B cell (primary cell): Measurements from ENCODE around the gene THSD7B. TPM values are rescaled to one million over a fixed set of nuclear protein-coding genes. Genes with fewer than 3 reads are reported as not detected.

Experiments
- ATAC-seq: fragments of 200-7000 bp; cut with Tn5 transposase; one replicate; pipeline ENCODE4 v1.10.0; 2021; ENCODE audit warnings: low read depth, mild to moderate bottlenecking, moderate number of reproducible peaks, moderate library complexity
- CTCF ChIA-PET: fragments of 350-600 bp; sonication (Branson Sonifier 250); formaldehyde crosslinking; loops from one replicate; lab custom pipeline; 2021; ENCODE audit warnings: antibody characterized with exemption, inconsistent platforms; lab: Charles Lee
- POLR2A ChIA-PET: fragments of 350-600 bp; sonication (Branson Sonifier 250); formaldehyde crosslinking; loops from one replicate; lab custom pipeline; 2021; ENCODE audit warnings: antibody characterized with exemption; lab: Charles Lee
- DNase-seq: peaks from one replicate; pipeline ENCODE4 v3.0.0; 2013
- H2AFZ ChIP-seq: 2 replicates; pipeline ENCODE4 v1.6.1; 2012; ENCODE audit warnings: mild to moderate bottlenecking, low read depth, low read length; ENCODE audit not compliant: insufficient read depth, poor library complexity, severe bottlenecking
- H3K27ac ChIP-seq, 2 donors: 1 replicate in 1 of 2; 2 replicates in 1 of 2; pipeline ENCODE4 v1.5.1; 2012 to 2013; ENCODE audit warnings: low read length in 2 of 2, mild to moderate bottlenecking in 2 of 2, moderate library complexity in 1 of 2
- H3K27me3 ChIP-seq, 4 experiments: fragments of 200-600 bp in 1 of 4; sonication (generic) in 1 of 4; replicated peaks in 1 of 4; 1 replicate in 2 of 4; 2 replicates in 2 of 4; pipeline versions ENCODE4 v1.6.1 to v1.7.0; 2013 to 2016; ENCODE audit warnings: low read length in 3 of 4, mild to moderate bottlenecking in 2 of 4, mixed read lengths in 1 of 4, moderate library complexity in 1 of 4; ENCODE audit not compliant: insufficient read depth in 4 of 4, control insufficient read depth in 3 of 4; ENCODE audit errors: control extremely low read depth in 1 of 4
- H3K36me3 ChIP-seq, 2 experiments: replicated peaks in 1 of 2; 1 replicate in 1 of 2; 2 replicates in 1 of 2; pipeline versions ENCODE4 v1.6.1 to v1.7.1; 2013; ENCODE audit warnings: low read length in 1 of 2; ENCODE audit not compliant: insufficient read depth in 2 of 2, control insufficient read depth in 1 of 2; ENCODE audit errors: control extremely low read depth in 1 of 2, extremely low read depth in 1 of 2
- H3K4me1 ChIP-seq, 2 donors: fragments of 200-600 bp in 1 of 2; sonication (generic) in 1 of 2; 1 replicate in 1 of 2; 2 replicates in 1 of 2; pipeline versions ENCODE4 v1.5.1 to v1.6.1; 2013 to 2017; ENCODE audit warnings: low read length in 2 of 2; ENCODE audit not compliant: control insufficient read depth in 2 of 2, insufficient read depth in 2 of 2
- H3K4me2 ChIP-seq: replicated peaks from 2 replicates; pipeline ENCODE3; 2012; ENCODE audit warnings: mild to moderate bottlenecking, low read depth, low read length; ENCODE audit not compliant: poor library complexity, severe bottlenecking
- H3K4me3 ChIP-seq, 5 experiments: fragments of 200-600 bp in 1 of 5; sonication (generic) in 1 of 5; 1 replicate in 3 of 5; 2 replicates in 2 of 5; pipeline versions ENCODE4 v1.5.1 to v1.7.0; 2011 to 2016; ENCODE audit warnings: low read length in 4 of 5, mild to moderate bottlenecking in 4 of 5, low read depth in 2 of 5, control low read depth in 1 of 5, moderate library complexity in 1 of 5; ENCODE audit not compliant: insufficient read depth in 1 of 5; ENCODE audit errors: control extremely low read depth in 1 of 5, extremely low read depth in 1 of 5
- H3K79me2 ChIP-seq: fragments of 200-600 bp; sonication (generic); one replicate; pipeline ENCODE4 v1.6.0; 2016; ENCODE audit warnings: low read length; ENCODE audit not compliant: control insufficient read depth, insufficient read depth
- H3K9ac ChIP-seq: fragments of 200-600 bp; sonication (generic); 2 replicates; pipeline ENCODE4 v1.6.1; 2017; ENCODE audit warnings: mild to moderate bottlenecking, low read length, moderate library complexity
- H3K9me3 ChIP-seq, 3 donors: one replicate each; pipeline versions ENCODE4 v1.6.1 to v1.7.1; 2013; ENCODE audit warnings: low read length in 2 of 3; ENCODE audit not compliant: control insufficient read depth in 2 of 3, insufficient read depth in 1 of 3; ENCODE audit errors: control extremely low read depth in 1 of 3
- H4K20me1 ChIP-seq: 2 replicates; pipeline ENCODE4 v1.6.0; 2012; ENCODE audit warnings: mild to moderate bottlenecking, low read length; ENCODE audit not compliant: insufficient read depth, control insufficient read depth, poor library complexity, severe bottlenecking
- H3K27ac Mint-ChIP-seq: one replicate; pipeline ENCODE4 v1.8.0; 2021; ENCODE audit warnings: mixed read lengths
- H3K27me3 Mint-ChIP-seq: one replicate; pipeline ENCODE4 v1.8.0; 2021; ENCODE audit warnings: mixed read lengths
- H3K4me1 Mint-ChIP-seq: one replicate; pipeline ENCODE4 v1.8.0; 2021; ENCODE audit warnings: mixed read lengths
- H3K4me3 Mint-ChIP-seq: one replicate; pipeline ENCODE4 v1.8.0; 2021; ENCODE audit warnings: mixed read lengths
- H3K9me3 Mint-ChIP-seq: one replicate; pipeline ENCODE4 v1.8.0; 2022; ENCODE audit warnings: mixed read lengths; ENCODE audit not compliant: insufficient read depth
- EZH2 ChIP-seq: IDR thresholded peaks from 2 replicates; pipeline ENCODE4 v1.6.1; 2012; ENCODE audit warnings: borderline replicate concordance, low read depth, mild to moderate bottlenecking, moderate library complexity, low read length; ENCODE audit not compliant: insufficient read depth, poor library complexity, severe bottlenecking
- WGBS: methylation state at CpG from one replicate; pipeline ENCODE4 v1.1.5; 2013; ENCODE audit warnings: missing lambda C conversion rate; ENCODE audit not compliant: insufficient coverage; 5-methylcytosine and 5-hydroxymethylcytosine counted together
- intact Hi-C: fragments of 100-400 bp; cut with micrococcal nuclease; formaldehyde crosslinking; loops from one replicate; pipeline ENCODE4 v1.10.0; 2022
- polyA plus RNA-seq: library from polyadenylated mRNA; depleted of rRNA; stranded (reverse); fragments of >200 nt; gene quantifications from 2 replicates; pipeline ENCODE4 v1.2.3, GENCODE V29; 2012
- total RNA-seq, 2 donors: library from RNA; stranded (reverse); fragments of 120-200 nt in 1 of 2; gene quantifications; 1 replicate in 1 of 2; 2 replicates in 1 of 2; pipeline versions ENCODE4 v1.2.3 to v1.2.4, GENCODE V29; 2013 to 2022
- TF ChIP-seq, protein P1 (sequence below): fragments of 200-600 bp; IDR thresholded peaks from one replicate; pipeline ENCODE4 v1.8.0; 2022; ENCODE audit warnings: antibody characterized with exemption, mild to moderate bottlenecking

The THSD7B gene
- total and polyA plus RNA-seq, 2 donors (not counting 1 experiment from before 2014, with no cell fraction given), result 0.76 TPM; not detected in 1

DNA sequence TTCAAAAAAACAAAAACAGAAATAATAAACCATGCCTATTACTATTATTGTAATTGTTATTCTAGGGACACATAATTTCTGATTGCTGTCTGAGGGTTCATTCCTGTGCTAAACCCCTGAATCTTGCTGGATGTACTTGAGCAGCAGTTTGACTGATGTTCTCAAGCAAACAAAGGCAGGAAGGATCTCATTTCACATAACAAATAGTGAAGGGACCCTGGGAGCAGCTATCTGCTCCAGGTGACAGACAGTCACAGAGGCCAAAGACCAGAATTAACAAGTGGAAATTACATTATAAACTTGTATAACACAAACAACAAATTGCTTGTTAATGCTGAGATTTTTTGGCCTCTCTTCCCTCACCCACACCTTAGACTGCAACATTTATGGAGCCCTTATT is 284.2 kb downstream of the THSD7B start:
- no peak for TF ChIP-seq EZH2
- TF ChIP-seq, protein P1, sequence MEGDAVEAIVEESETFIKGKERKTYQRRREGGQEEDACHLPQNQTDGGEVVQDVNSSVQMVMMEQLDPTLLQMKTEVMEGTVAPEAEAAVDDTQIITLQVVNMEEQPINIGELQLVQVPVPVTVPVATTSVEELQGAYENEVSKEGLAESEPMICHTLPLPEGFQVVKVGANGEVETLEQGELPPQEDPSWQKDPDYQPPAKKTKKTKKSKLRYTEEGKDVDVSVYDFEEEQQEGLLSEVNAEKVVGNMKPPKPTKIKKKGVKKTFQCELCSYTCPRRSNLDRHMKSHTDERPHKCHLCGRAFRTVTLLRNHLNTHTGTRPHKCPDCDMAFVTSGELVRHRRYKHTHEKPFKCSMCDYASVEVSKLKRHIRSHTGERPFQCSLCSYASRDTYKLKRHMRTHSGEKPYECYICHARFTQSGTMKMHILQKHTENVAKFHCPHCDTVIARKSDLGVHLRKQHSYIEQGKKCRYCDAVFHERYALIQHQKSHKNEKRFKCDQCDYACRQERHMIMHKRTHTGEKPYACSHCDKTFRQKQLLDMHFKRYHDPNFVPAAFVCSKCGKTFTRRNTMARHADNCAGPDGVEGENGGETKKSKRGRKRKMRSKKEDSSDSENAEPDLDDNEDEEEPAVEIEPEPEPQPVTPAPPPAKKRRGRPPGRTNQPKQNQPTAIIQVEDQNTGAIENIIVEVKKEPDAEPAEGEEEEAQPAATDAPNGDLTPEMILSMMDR, result no peak
- no peaks in the 10 kb centered on the region for H3K9me3 ChIP-seq
- ATAC-seq (no peak), DNase-seq (no peak)
- POLR2A ChIA-PET, result no interaction called here
- no peaks in the 10 kb centered on the region for H3K36me3 ChIP-seq
- no peaks in the 10 kb centered on the region for H3K27me3 ChIP-seq
- intact Hi-C loops, result no loop called here
- H3K79me2 ChIP-seq, result no peaks in the 10 kb centered on the region
- H2AFZ ChIP-seq, result no peak overlapping the region
- no peaks in the 10 kb centered on the region for H3K9me3 Mint-ChIP-seq
- H3K4me3 Mint-ChIP-seq, result no peak overlapping the region
- H3K9ac ChIP-seq, result no peak overlapping the region
- H3K27ac ChIP-seq, result no peak overlapping the region
- no peak overlapping the region for H3K4me3 ChIP-seq
- no peaks in the 10 kb centered on the region for H3K27me3 Mint-ChIP-seq
- no peak overlapping the region for H3K4me2 ChIP-seq
- H3K4me1 Mint-ChIP-seq, result no peaks in the 10 kb centered on the region
- CTCF ChIA-PET, result no interaction called here
- H3K27ac Mint-ChIP-seq, result no peak overlapping the region
- no peaks in the 10 kb centered on the region for H4K20me1 ChIP-seq
- no peaks in the 10 kb centered on the region for H3K4me1 ChIP-seq

DNA sequence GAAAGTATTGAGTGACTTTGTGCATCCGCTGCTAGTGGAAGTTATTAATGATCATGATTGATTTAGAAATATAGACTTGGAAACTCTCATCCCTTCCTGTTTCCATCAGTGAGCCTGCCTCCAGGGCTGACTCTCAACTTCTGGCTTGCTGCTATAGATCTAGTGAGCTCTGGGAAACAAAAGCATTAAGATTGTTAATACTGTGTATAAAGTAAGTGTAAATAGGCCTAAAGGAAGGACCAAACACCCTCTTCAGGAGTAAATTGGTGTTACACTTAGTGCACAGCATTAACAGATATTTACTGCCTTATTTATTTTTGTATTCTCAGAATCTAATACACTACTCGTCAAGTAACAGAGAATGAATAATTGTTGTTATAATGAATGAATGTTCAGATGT is 285.6 kb downstream of the THSD7B start:
- H3K4me3 Mint-ChIP-seq, result no peak overlapping the region
- no CpG with 5 or more reads among the region's 2 CpGs for WGBS

More for the DNA sequence above, 285.6 kb downstream of the THSD7B start:
- Histone ChIP-seq H3K27me3 (no peaks in the 10 kb centered on the region), H3K36me3 (no peaks in the 10 kb centered on the region), H3K79me2 (no peaks in the 10 kb centered on the region), H3K9me3 (no peaks in the 10 kb centered on the region), H4K20me1 (no peaks in the 10 kb centered on the region), H3K9ac (no peak overlapping the region), H3K4me1 (no peaks in the 10 kb centered on the region), H3K27ac (no peak overlapping the region), H2AFZ (no peak overlapping the region), H3K4me3 (no peak overlapping the region), H3K4me2 (no peak overlapping the region)
- TF ChIP-seq EZH2, result no peak
- TF ChIP-seq, protein P1, result no peak
- no peak for ATAC-seq
- no peak for DNase-seq
- H3K9me3 Mint-ChIP-seq, result no peaks in the 10 kb centered on the region
- no peak overlapping the region for H3K27ac Mint-ChIP-seq
- no peaks in the 10 kb centered on the region for H3K4me1 Mint-ChIP-seq
- CTCF ChIA-PET, result no interaction called here
- POLR2A ChIA-PET, result no interaction called here
- intact Hi-C loops, result no loop called here
- no peaks in the 10 kb centered on the region for H3K27me3 Mint-ChIP-seq
